PFSK-1 (cell line): Measurements from ENCODE around the gene DNAH9.

ENCODE experiments used
- FOXP2 ChIP-seq: optimal IDR thresholded peaks from 2 replicates; pipeline ENCODE3; 2011; ENCODE audit warnings: borderline replicate concordance, control low read depth, inconsistent platforms; ENCODE audit not compliant: insufficient read depth; ENCODE audit errors: extremely low read length, extremely low read depth
- POLR2AphosphoS5 ChIP-seq: IDR thresholded peaks from 2 replicates; pipeline ENCODE4 v1.6.1; 2012; ENCODE audit warnings: low read depth, mild to moderate bottlenecking, control low read depth, low read length, moderate library complexity
- REST ChIP-seq, 2 experiments: IDR thresholded peaks; 2 replicates each; pipeline versions ENCODE4 v1.6.1 to v1.8.0; 2011 to 2012; ENCODE audit warnings: low read depth in 2 of 2, low read length in 2 of 2, control low read depth in 1 of 2, inconsistent platforms in 1 of 2, mild to moderate bottlenecking in 1 of 2, moderate library complexity in 1 of 2; ENCODE audit not compliant: insufficient read depth in 1 of 2
- SIN3A ChIP-seq: IDR thresholded peaks from 2 replicates; pipeline ENCODE4 v1.6.1; 2012; ENCODE audit warnings: mild to moderate bottlenecking, low read length, moderate library complexity, borderline replicate concordance; ENCODE audit not compliant: insufficient read depth
- TAF1 ChIP-seq: IDR thresholded peaks from 2 replicates; pipeline ENCODE4 v1.6.1; 2012; ENCODE audit warnings: low read length, control low read depth, borderline replicate concordance; ENCODE audit not compliant: insufficient read depth

Gene DNAH9

GRCh38 chr17:11908711-11909146 lies 310.5 kb downstream of the DNAH9 start:
- no peak for TF ChIP-seq FOXP2
- TF ChIP-seq REST (IDR thresholded peaks at IDR 0.05; ENCODE audit: insufficient read depth in 1 of 2, low read depth in 2 of 2, low read length in 2 of 2) = no peak
- no peak for TF ChIP-seq TAF1
- TF ChIP-seq POLR2AphosphoS5 = no peak
- TF ChIP-seq SIN3A = no peak

- no peak for TF ChIP-seq FOXP2
- no peak for TF ChIP-seq POLR2AphosphoS5
- no peak for TF ChIP-seq TAF1
- TF ChIP-seq SIN3A = no peak
- no peak for TF ChIP-seq REST (IDR thresholded peaks at IDR 0.05; ENCODE audit: insufficient read depth in 1 of 2, low read depth in 2 of 2, low read length in 2 of 2)
Measured at GRCh38 chr17:11909348-11909747, 311.1 kb downstream of the DNAH9 start.

DNA sequence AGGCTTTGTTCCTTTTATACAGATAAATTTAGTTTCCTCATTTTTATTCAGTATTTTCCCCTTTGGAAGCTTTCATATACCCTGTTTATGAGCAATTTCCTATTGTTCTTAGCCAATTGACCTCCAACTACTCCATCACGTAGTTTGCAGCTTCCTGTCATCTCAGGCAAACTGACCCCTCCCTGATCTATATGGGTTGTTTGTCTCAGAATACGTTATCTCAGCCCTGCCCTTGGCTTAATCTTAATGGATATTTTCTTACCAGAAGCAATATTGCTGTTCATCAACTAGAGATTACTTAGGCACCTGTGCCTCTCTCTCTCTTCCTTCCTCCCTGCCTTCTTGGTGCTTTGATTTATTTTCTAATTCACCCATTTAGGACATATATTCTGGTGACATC lies 317.8 kb downstream of the DNAH9 start:
- TF ChIP-seq TAF1 (no peak), FOXP2 (no peak), POLR2AphosphoS5 (no peak), SIN3A (no peak), REST (IDR thresholded peaks at IDR 0.05; ENCODE audit: insufficient read depth in 1 of 2, low read depth in 2 of 2, low read length in 2 of 2) (no peak)

DNA sequence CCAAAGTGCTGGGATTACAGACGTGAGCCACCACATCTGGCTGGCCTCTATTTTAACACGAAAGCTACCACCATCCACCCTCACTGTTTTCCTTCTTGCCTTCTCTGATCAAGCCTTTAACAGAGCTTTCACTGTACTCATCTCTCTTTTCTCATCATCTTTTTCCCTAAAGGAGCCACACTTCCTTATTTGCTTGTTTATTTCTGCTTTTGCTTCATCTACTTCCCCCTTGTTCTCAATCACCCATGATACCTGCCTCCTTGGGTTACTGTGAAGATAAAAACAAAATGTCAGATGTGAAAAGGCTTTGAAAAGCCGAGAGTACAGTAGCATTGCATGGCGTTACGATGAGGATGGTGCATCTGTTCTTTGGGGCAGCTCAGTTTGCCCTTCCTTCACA lies 319.1 kb downstream of the DNAH9 start:
- TF ChIP-seq POLR2AphosphoS5 = no peak
- TF ChIP-seq SIN3A = no peak
- no peak for TF ChIP-seq FOXP2
- no peak for TF ChIP-seq TAF1
- no peak for TF ChIP-seq REST (IDR thresholded peaks at IDR 0.05; ENCODE audit: insufficient read depth in 1 of 2, low read depth in 2 of 2, low read length in 2 of 2)

DNA sequence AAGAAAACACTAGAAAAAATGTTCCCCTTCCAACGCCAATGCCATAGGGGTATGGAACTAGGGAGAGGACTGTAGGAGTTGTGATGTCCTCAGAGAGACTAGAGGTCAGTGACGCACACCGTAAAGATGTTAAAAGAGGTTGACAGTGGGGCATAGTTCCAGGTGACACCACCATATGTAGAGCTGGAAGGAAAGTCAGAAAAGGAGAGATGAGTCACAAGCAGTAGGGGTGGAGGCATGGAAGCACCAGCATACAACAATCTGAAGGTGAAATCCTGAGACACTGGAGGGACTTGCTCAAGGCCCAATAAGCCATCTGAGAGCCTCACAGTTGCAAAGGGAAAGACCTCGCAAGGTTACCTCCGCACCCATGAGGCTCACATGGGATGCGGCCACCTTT lies 323.0 kb downstream of the DNAH9 start:
- TF ChIP-seq REST (IDR thresholded peaks at IDR 0.05; ENCODE audit: insufficient read depth in 1 of 2, low read depth in 2 of 2, low read length in 2 of 2) = no peak
- TF ChIP-seq POLR2AphosphoS5 = no peak
- no peak for TF ChIP-seq FOXP2
- TF ChIP-seq TAF1 = no peak
- TF ChIP-seq SIN3A = no peak
